Measurements from ENCODE around the gene SUPT4H1. TPM values are rescaled to one million over a fixed set of nuclear protein-coding genes. Genes with fewer than 3 reads are reported as not detected.

Gene SUPT4H1
- total and polyA plus RNA-seq, 2 donors (not counting 1 experiment from before 2014, with no cell fraction given), result 30.2 to 60.1 TPM

DNA sequence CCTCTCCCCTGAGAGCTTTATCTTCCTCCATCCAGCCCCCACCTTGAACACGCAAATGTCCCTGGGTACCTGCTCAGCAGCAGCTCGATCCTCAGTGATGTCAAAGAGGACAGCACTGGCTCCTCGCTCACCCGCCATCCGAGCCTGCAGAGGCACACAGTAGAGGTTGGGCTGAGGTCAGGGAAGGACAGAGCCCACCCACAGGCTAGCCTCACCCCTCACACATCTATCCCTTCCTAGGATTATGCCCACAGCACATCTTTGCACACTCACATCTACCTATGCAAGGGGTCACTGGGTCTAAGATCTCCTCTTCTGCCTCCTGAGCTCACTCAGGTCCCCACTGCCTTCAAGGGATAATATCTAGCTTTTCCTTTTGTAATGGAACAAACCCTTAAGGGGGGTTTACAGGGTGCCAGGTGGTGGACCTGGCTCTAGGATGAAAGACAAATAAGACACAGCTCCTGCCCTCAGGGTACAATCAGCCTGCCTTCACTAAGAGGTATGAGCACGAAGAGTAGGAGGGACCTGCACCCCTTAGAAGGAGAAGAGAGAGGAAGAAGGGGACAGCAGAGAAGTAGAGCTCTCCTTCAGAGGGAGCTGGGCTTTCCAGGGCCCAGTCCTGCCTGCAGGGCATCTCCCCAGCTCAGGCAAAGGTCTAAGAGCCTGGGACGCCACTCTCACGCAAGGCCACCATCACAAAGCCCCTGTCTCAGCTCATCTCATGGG, 11.6 kb upstream of the SUPT4H1 start:
- Histone ChIP-seq H3K4me2 (replicated peaks; ENCODE audit: low read depth, low read length, poor library complexity, severe bottlenecking) (no peak overlapping the region), H3K27me3 (replicated peaks in 1 of 4; ENCODE audit: control extremely low read depth in 1 of 4, control insufficient read depth in 3 of 4, insufficient read depth in 4 of 4, low read length in 3 of 4) (no peaks in the 10 kb centered on the region), H4K20me1 (ENCODE audit: control insufficient read depth, insufficient read depth, low read length, poor library complexity, severe bottlenecking) (no peaks in the 10 kb centered on the region), H3K4me1 (ENCODE audit: control insufficient read depth in 2 of 2, insufficient read depth in 2 of 2, low read length in 2 of 2) (peaks cover 0 to under 1% of the 10 kb centered on the region in 2 donors), H2AFZ (ENCODE audit: insufficient read depth, low read depth, low read length, poor library complexity, severe bottlenecking) (no peak overlapping the region), H3K9me3 (ENCODE audit: control extremely low read depth in 1 of 3, control insufficient read depth in 2 of 3, insufficient read depth in 1 of 3, low read length in 2 of 3) (no peaks in the 10 kb centered on the region), H3K79me2 (ENCODE audit: control insufficient read depth, insufficient read depth, low read length) (no peaks in the 10 kb centered on the region), H3K36me3 (replicated peaks in 1 of 2; ENCODE audit: control extremely low read depth in 1 of 2, control insufficient read depth in 1 of 2, extremely low read depth in 1 of 2, insufficient read depth in 2 of 2, low read length in 1 of 2) (peaks cover 0 to 3% of the 10 kb centered on the region in 2 experiments), H3K27ac (ENCODE audit: low read length in 2 of 2) (no peak overlapping the region), H3K9ac (ENCODE audit: low read length) (no peak overlapping the region), H3K4me3 (ENCODE audit: control extremely low read depth in 1 of 5, extremely low read depth in 1 of 5, insufficient read depth in 1 of 5, low read depth in 2 of 5, low read length in 4 of 5) (no peak overlapping the region)
- no peak for ATAC-seq (ENCODE audit: low read depth)
- Mint-ChIP-seq H3K4me3 (no peak overlapping the region), H3K4me1 (peaks cover 2% of the 10 kb centered on the region), H3K9me3 (ENCODE audit: insufficient read depth) (no peaks in the 10 kb centered on the region), H3K27me3 (no peaks in the 10 kb centered on the region), H3K27ac (no peak overlapping the region)
- no peak for TF ChIP-seq EZH2 (IDR thresholded peaks at IDR 0.05; ENCODE audit: borderline replicate concordance, insufficient read depth, low read depth, low read length, poor library complexity, severe bottlenecking)
- TF ChIP-seq, protein P1, sequence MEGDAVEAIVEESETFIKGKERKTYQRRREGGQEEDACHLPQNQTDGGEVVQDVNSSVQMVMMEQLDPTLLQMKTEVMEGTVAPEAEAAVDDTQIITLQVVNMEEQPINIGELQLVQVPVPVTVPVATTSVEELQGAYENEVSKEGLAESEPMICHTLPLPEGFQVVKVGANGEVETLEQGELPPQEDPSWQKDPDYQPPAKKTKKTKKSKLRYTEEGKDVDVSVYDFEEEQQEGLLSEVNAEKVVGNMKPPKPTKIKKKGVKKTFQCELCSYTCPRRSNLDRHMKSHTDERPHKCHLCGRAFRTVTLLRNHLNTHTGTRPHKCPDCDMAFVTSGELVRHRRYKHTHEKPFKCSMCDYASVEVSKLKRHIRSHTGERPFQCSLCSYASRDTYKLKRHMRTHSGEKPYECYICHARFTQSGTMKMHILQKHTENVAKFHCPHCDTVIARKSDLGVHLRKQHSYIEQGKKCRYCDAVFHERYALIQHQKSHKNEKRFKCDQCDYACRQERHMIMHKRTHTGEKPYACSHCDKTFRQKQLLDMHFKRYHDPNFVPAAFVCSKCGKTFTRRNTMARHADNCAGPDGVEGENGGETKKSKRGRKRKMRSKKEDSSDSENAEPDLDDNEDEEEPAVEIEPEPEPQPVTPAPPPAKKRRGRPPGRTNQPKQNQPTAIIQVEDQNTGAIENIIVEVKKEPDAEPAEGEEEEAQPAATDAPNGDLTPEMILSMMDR (IDR thresholded peaks at IDR 0.05), result no peak
- intact Hi-C loops (cut with micrococcal nuclease), result no loop called here
- 93% methylated on average over 6 of the region's 8 CpGs for WGBS (ENCODE audit: insufficient coverage)
- no peak for DNase-seq
- POLR2A ChIA-PET, result interaction anchor here (0.9 kb wide), 1 partner anchor 9 kb away, joined by 3 read pairs; no protein-coding TSS in a partner anchor
- CTCF ChIA-PET, result interaction anchor here (0.6 to 1.9 kb wide), 4 partner anchors 11 to 368 kb away, joined by 3 to 8 read pairs (median 4); partner anchors contain the start of gene SUPT4H1

DNA sequence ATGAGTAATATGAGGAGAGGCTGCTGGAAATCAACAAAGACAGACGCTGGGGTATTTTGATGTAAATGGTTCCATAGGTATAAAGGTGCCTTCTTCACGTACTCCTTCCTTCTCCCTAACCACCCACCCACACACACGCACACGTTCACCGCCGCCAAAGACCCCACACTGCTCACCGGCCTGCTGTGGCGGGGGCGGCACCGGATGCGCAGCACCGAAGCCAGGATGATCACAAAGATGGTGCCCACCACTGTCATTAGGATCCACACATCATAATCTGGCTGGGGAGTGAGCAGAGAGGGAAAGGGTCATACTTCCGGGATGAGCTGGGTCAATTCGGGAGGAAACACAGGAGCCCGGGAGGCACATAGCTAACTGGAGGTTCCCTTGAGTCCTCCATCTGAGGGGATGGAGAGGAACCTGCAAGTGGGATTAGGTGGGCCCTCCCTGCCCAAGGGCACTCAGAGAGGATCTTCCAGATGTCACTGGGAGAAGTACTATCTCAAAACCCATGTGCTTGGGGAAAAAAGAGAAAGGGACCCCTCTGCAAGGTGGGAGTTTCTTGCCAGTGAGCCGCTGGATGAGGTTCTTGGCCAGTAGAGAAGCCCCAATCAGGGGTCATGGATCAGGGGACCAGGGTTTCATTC, 10.5 kb upstream of the SUPT4H1 start:
- Mint-ChIP-seq H3K27ac (peak overlapping the region; percentile 32), H3K4me1 (no peaks in the 10 kb centered on the region), H3K9me3 (ENCODE audit: insufficient read depth) (no peaks in the 10 kb centered on the region), H3K4me3 (no peak overlapping the region), H3K27me3 (no peaks in the 10 kb centered on the region)
- ATAC-seq (ENCODE audit: low read depth) (no peak), DNase-seq (no peak)
- H3K27me3 ChIP-seq (replicated peaks in 1 of 4; ENCODE audit: control extremely low read depth in 1 of 4, control insufficient read depth in 3 of 4, insufficient read depth in 4 of 4, low read length in 3 of 4), result no peaks in the 10 kb centered on the region
- TF ChIP-seq EZH2 (IDR thresholded peaks at IDR 0.05; ENCODE audit: borderline replicate concordance, insufficient read depth, low read depth, low read length, poor library complexity, severe bottlenecking), result no peak
- TF ChIP-seq, protein P1 (IDR thresholded peaks at IDR 0.05), result no peak
- WGBS (ENCODE audit: insufficient coverage), result 100% methylated on average over 1 of the region's 16 CpGs
- H3K27ac ChIP-seq (ENCODE audit: low read length in 2 of 2), result no peak overlapping the region
- H3K79me2 ChIP-seq (ENCODE audit: control insufficient read depth, insufficient read depth, low read length), result peaks cover 7% of the 10 kb centered on the region
- intact Hi-C loops (cut with micrococcal nuclease), result no loop called here
- H3K36me3 ChIP-seq (replicated peaks in 1 of 2; ENCODE audit: control extremely low read depth in 1 of 2, control insufficient read depth in 1 of 2, extremely low read depth in 1 of 2, insufficient read depth in 2 of 2, low read length in 1 of 2), result peaks cover 0 to 3% of the 10 kb centered on the region in 2 experiments
- no peaks in the 10 kb centered on the region for H3K4me1 ChIP-seq (ENCODE audit: control insufficient read depth in 2 of 2, insufficient read depth in 2 of 2, low read length in 2 of 2)
- no peaks in the 10 kb centered on the region for H3K9me3 ChIP-seq (ENCODE audit: control extremely low read depth in 1 of 3, control insufficient read depth in 2 of 3, insufficient read depth in 1 of 3, low read length in 2 of 3)
- POLR2A ChIA-PET, result no interaction called here
- no peaks in the 10 kb centered on the region for H4K20me1 ChIP-seq (ENCODE audit: control insufficient read depth, insufficient read depth, low read length, poor library complexity, severe bottlenecking)
- no peak overlapping the region for H2AFZ ChIP-seq (ENCODE audit: insufficient read depth, low read depth, low read length, poor library complexity, severe bottlenecking)
- CTCF ChIA-PET, result interaction anchor here (0.9 to 1.9 kb wide), 3 partner anchors 10 to 59 kb away, joined by 3 to 8 read pairs (median 3); partner anchors contain the start of gene SUPT4H1
- no peak overlapping the region for H3K4me2 ChIP-seq (replicated peaks; ENCODE audit: low read depth, low read length, poor library complexity, severe bottlenecking)
- H3K4me3 ChIP-seq (ENCODE audit: control extremely low read depth in 1 of 5, extremely low read depth in 1 of 5, insufficient read depth in 1 of 5, low read depth in 2 of 5, low read length in 4 of 5), result no peak overlapping the region
- no peak overlapping the region for H3K9ac ChIP-seq (ENCODE audit: low read length)
